ENCODE data around the gene RGL1. TPM values are rescaled to one million over a fixed set of nuclear protein-coding genes. Genes with fewer than 3 reads are reported as not detected.

The RGL1 gene
- total RNA-seq, 3 donors from 2014 or later, result 6.2 to 29.8 (median 15.9) TPM

DNA sequence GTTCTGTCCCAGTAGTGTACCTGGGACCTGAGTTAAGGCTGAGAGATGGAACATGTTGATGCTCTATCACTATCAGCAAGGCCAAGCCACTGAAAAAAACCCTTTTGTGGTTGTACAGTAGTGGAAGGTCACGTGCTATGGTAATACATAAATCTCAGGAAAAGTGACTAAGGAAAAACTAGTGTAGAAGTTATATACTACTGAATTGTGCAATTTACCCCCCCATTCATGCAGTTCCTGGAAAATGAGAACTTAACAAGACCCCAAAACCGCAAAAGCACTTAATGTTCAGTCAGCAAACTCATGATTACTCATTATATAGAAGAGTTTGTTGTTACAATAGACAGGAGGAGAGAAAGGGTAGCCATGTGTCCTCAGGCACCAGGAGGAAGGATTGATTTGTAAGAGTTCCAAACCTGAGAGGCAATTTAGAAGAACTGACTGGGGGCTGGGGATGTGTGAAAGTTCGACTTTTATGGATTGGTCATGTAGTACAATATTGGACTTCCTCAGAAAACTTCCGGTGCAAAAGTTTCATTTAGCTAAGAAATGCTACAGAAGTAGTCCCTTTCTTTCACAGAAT is 91.6 kb downstream of the RGL1 start:
- Histone ChIP-seq H3K36me3 (ENCODE audit: low read depth) (no peaks in the 10 kb centered on the region), H3K4me1 (ENCODE audit: low read depth) (no peaks in the 10 kb centered on the region), H3K4me3 (no peak overlapping the region), H3K9me3 (no peaks in the 10 kb centered on the region)
- intact Hi-C loops (cut with DNase I, micrococcal nuclease), result no loop called here
- ATAC-seq, result peak; percentile 12
- TF ChIP-seq, protein P1, sequence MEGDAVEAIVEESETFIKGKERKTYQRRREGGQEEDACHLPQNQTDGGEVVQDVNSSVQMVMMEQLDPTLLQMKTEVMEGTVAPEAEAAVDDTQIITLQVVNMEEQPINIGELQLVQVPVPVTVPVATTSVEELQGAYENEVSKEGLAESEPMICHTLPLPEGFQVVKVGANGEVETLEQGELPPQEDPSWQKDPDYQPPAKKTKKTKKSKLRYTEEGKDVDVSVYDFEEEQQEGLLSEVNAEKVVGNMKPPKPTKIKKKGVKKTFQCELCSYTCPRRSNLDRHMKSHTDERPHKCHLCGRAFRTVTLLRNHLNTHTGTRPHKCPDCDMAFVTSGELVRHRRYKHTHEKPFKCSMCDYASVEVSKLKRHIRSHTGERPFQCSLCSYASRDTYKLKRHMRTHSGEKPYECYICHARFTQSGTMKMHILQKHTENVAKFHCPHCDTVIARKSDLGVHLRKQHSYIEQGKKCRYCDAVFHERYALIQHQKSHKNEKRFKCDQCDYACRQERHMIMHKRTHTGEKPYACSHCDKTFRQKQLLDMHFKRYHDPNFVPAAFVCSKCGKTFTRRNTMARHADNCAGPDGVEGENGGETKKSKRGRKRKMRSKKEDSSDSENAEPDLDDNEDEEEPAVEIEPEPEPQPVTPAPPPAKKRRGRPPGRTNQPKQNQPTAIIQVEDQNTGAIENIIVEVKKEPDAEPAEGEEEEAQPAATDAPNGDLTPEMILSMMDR (IDR thresholded peaks at IDR 0.05), result no peak
- DNase-seq, result no peak

DNA sequence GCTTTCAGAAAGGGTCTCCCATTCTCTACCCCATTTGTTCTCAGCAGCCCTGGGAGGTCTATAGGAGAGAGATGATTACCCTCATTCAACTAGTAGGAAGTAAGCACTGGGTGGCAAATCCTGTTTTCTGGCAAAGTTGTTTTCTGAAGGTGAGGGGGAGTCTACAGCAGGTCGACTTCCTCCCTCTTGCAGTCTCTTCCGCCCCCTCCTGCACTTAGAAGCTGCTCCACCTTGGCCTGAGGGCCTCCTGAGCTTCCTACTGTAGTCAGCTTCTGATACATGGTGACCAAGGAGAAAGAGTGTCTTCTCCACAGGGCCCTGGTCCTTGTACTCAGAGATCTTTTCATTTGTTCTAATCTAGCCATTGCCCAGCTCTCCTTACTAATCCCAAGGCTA is 93.1 kb downstream of the RGL1 start:
- TF ChIP-seq, protein P1 (IDR thresholded peaks at IDR 0.05), result no peak
- Histone ChIP-seq H3K9me3 (no peaks in the 10 kb centered on the region), H3K4me1 (ENCODE audit: low read depth) (no peaks in the 10 kb centered on the region), H3K4me3 (no peak overlapping the region), H3K36me3 (ENCODE audit: low read depth) (no peaks in the 10 kb centered on the region)
- intact Hi-C loops (cut with DNase I, micrococcal nuclease), result no loop called here
- ATAC-seq (peak; percentile 7), DNase-seq (no peak)

DNA sequence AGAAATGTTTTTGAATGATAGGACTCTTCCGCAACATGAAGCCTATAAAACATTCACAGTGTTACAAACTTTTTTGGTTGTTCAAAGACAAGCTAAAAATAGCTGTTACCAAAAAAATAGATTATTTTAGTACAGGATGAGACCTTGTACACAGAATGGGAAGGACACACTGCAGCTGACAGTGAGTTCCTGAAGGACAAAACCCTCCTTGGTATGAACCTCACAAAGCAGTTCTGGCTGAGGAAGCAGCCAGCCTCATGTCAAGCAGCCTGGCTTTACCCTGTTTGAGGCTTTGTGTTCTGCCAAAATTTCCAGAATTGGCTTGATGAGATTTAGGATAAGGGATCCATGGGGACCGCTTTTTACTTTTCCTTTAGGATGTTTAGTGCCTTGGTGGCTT is 93.7 kb downstream of the RGL1 start:
- TF ChIP-seq, protein P1 (IDR thresholded peaks at IDR 0.05), result no peak
- Histone ChIP-seq H3K9me3 (no peaks in the 10 kb centered on the region), H3K4me3 (no peak overlapping the region), H3K36me3 (ENCODE audit: low read depth) (no peaks in the 10 kb centered on the region), H3K4me1 (ENCODE audit: low read depth) (no peaks in the 10 kb centered on the region)
- intact Hi-C loops (cut with DNase I, micrococcal nuclease), result no loop called here
- ATAC-seq (no peak), DNase-seq (no peak)

DNA sequence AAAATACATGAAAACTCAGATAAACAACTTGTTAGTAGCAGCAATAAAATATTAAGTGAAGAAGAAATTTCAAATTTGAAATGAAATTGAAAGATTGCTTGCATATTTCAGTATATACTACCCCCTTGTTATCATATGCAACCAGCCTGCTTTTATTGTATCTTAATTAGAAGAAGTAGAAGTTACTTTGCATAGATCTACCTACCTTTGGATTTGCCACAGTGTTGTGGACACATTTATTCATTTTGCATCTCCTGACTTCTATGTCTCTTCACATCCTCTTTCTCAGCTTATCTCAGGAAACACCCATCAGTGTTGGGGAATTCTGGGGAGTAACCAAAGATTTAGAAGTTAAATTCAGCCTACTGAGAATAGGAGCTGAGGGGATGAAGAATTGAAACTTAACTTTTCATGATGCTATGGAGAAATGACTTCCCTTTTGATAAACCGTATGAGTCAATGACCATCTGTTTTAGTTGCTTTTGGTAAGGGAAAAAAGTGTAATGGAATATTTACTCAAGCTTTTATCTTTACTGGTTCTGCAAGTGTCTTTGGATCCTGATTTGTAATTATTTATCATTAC is 96.9 kb downstream of the RGL1 start:
- TF ChIP-seq, protein P1 (IDR thresholded peaks at IDR 0.05), result no peak
- no peak for ATAC-seq

DNA sequence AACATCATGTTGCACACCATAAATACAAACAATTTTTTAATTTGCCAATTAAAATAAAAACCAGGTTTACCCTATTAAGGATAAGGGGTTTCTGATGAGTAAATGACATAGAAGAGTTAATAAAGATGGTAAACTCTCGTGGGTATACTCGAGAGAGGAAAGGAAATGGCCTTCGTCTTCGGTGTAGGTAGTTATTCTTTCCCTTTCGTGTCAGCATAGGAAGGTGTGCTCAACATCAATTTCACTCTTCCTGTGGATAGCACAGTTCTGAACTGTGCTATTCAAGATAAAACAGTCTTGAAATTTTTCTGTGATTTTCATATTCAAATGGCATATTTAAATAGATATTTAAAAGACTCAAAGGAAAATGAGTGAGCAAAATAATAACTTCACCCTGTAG is 98.2 kb downstream of the RGL1 start:
- no peak for ATAC-seq
- no peaks in the 10 kb centered on the region for H3K36me3 ChIP-seq (ENCODE audit: low read depth)

More for the DNA sequence above, 96.9 kb downstream of the RGL1 start:
- Histone ChIP-seq H3K4me1 (ENCODE audit: low read depth) (no peaks in the 10 kb centered on the region), H3K36me3 (ENCODE audit: low read depth) (no peaks in the 10 kb centered on the region), H3K9me3 (no peaks in the 10 kb centered on the region), H3K4me3 (no peak overlapping the region)
- intact Hi-C loops (cut with DNase I, micrococcal nuclease), result no loop called here
- DNase-seq, result no peak

More for the DNA sequence above, 98.2 kb downstream of the RGL1 start:
- TF ChIP-seq, protein P1 (IDR thresholded peaks at IDR 0.05), result no peak
- intact Hi-C loops (cut with DNase I, micrococcal nuclease), result no loop called here
- Histone ChIP-seq H3K4me1 (ENCODE audit: low read depth) (no peaks in the 10 kb centered on the region), H3K9me3 (no peaks in the 10 kb centered on the region), H3K4me3 (no peak overlapping the region)
- DNase-seq, result no peak

Data from mucosa of descending colon (tissue), 3 donors.